Measurements from ENCODE around the gene MRPL20.

GRCh38 chr1:1355416-1355815 lies 51.7 kb downstream of the MRPL20 start:
- TF ChIP-seq LEF1 (IDR thresholded peaks at IDR 0.05; ENCODE audit: borderline replicate concordance) (no peak), HDGF (IDR thresholded peaks at IDR 0.05; ENCODE audit: borderline replicate concordance) (no peak), ARNT (IDR thresholded peaks at IDR 0.05) (no peak), SP1 (IDR thresholded peaks at IDR 0.05) (no peak), SUZ12 (IDR thresholded peaks at IDR 0.05) (no peak), ZNF384 (IDR thresholded peaks at IDR 0.05) (no peak), ELF4 (IDR thresholded peaks at IDR 0.05) (no peak)
